SW 1271 (cell line): ENCODE results near the gene EIF5B.
"Not testable (repeated sequence)": the region's sequence is repeated elsewhere in the genome, so short reads cannot be mapped to it uniquely, and the experiment has no call there.

ENCODE experiments used
- DNase-seq, 2 experiments: peaks; one replicate each; lab custom pipeline; 2025; lab: John Stamatoyannopoulos, UW

The EIF5B gene, protein sequence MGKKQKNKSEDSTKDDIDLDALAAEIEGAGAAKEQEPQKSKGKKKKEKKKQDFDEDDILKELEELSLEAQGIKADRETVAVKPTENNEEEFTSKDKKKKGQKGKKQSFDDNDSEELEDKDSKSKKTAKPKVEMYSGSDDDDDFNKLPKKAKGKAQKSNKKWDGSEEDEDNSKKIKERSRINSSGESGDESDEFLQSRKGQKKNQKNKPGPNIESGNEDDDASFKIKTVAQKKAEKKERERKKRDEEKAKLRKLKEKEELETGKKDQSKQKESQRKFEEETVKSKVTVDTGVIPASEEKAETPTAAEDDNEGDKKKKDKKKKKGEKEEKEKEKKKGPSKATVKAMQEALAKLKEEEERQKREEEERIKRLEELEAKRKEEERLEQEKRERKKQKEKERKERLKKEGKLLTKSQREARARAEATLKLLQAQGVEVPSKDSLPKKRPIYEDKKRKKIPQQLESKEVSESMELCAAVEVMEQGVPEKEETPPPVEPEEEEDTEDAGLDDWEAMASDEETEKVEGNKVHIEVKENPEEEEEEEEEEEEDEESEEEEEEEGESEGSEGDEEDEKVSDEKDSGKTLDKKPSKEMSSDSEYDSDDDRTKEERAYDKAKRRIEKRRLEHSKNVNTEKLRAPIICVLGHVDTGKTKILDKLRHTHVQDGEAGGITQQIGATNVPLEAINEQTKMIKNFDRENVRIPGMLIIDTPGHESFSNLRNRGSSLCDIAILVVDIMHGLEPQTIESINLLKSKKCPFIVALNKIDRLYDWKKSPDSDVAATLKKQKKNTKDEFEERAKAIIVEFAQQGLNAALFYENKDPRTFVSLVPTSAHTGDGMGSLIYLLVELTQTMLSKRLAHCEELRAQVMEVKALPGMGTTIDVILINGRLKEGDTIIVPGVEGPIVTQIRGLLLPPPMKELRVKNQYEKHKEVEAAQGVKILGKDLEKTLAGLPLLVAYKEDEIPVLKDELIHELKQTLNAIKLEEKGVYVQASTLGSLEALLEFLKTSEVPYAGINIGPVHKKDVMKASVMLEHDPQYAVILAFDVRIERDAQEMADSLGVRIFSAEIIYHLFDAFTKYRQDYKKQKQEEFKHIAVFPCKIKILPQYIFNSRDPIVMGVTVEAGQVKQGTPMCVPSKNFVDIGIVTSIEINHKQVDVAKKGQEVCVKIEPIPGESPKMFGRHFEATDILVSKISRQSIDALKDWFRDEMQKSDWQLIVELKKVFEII

GRCh38 chr2:99337113-99338028 is at the start of gene EIF5B:
Gene EIF5B, plus strand, starts transcription at chr2:99337389. Its CDS starts 166 bp downstream, at chr2:99337555.
- peak; percentile 94 to 95 for DNase-seq

- no peak for DNase-seq
Measured at GRCh38 chr2:99297994-99298393, 39.2 kb upstream of the EIF5B start.

- no peak for DNase-seq
Measured at GRCh38 chr2:99299580-99299979, 37.6 kb upstream of the EIF5B start.

- DNase-seq = not testable (repeated sequence)
Measured at GRCh38 chr2:99301097-99301496, 36.1 kb upstream of the EIF5B start, which contains the start of gene LYG1. Gene LYG1, minus strand, starts transcription at chr2:99301197. Its CDS starts 5,527 bp downstream, at chr2:99295670.

- DNase-seq = no peak
Measured at GRCh38 chr2:99317161-99317872, 19.9 kb upstream of the EIF5B start.

DNA sequence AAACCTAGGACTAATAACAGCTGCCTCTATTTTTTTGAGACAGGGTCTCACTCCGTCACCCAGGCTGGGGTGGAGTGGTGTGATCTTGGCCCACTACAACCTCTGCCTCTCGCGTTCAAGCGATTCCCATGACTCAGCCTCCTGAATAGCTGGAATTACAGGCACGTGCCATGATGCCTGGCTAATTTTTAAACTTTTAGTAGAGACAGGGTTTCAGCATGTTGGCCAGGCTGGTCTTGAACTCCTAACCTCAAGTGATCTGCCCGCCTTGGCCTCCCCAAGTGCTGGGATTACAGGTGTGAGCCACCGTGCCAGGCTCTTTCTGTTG is 19.4 kb upstream of the EIF5B start:
- not testable (repeated sequence) for DNase-seq

DNA sequence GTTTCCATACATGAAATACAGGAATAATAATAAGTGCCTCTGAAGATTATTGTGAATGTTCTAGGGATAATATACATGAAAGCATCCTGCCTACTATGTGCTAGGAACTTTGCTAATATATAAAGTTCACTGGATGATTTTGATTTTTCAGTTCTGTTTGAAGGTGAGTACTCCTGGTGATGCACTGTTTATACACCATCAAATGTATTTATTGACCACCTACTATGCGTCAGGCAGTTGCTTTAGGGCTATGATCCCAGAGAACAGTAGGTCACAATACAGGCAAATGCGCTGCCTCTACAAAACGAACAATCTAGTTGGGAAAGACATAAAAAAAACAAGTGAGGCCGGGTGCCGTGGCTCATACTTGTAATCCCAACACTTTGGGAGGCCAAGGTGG is 11.8 kb upstream of the EIF5B start:
- no peak for DNase-seq

GRCh38 chr2:99335911-99336803 is 1.0 kb upstream of the EIF5B start, which contains the start of gene TXNDC9:
Gene TXNDC9, minus strand, starts transcription at chr2:99336333. Its CDS starts 3,123 bp downstream, at chr2:99333210.
- DNase-seq = peak; percentile 99

GRCh38 chr2:99336804-99337112 is 431 bp upstream of the EIF5B start:
- no peak for DNase-seq

GRCh38 chr2:99338029-99338585 is 918 bp downstream of the EIF5B start:
- DNase-seq = peak in 1 of 2 experiments; percentile 26

DNA sequence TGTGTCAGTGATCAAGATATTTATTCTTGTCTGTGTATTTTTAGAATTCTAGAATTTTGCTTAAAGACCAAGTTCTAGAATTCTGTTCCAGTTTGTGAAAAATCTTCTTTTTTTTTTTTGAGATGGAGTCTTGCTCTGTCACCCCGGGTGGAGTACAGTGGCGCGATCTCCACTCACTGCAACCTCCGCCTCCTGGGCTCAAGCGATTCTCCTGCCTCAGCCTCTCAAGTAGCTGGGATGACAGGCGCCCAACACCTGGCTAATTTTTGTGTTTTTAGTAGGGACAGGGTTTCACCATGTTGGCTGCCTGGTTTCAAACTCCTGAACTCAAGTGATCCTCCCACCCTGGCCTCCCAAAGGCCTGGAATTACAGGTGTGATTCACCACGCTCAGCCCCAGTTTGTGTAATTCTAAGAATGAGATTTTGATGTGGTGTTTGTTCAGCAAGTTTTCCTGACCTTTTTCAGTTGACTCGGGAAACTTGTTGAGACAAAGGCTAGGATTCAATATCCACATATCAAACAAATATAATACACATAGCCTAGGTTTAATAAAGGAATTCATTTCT is 3.6 kb downstream of the EIF5B start:
- DNase-seq = no peak

- DNase-seq = no peak
Measured at GRCh38 chr2:99342536-99342935, 5.3 kb downstream of the EIF5B start.

DNA sequence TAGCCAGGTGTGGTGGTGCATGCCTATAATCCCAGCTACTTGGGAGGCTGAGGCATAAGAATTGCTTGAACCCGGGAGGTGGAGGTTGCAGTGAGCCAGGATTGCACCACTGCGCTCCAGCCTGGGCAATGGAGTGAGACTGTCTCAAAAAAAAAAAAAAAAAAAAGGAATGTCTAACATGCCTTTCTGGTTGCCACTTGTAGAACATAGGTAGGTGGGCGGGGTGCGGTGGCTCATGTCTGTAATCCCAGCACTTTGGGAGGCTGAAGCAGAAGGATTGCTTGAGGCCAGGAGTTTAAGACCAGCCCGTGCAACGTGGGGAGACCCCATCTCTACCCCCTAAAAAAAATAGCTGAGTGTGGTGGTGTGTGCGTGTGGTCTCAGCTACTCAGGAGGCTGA is 8.3 kb downstream of the EIF5B start:
- DNase-seq = not testable (repeated sequence)

DNA sequence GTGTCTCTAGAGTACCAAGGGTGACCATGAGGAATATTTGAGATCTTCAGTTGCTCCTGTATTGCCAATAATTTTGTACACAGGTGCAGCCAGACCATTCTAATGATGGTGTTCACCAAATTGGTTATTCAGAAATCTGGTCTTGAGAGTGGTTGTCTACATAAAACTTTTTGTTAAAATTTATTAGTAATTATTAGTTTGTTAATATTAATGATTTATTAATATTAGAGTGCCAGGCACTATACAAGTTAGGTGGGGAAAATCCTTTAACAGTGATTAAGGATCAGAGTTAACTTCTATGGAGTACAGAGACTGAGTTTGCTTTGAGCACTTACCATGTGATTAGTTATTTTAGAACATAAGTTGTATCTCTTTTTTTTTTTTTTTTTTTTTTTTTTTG is 9.0 kb downstream of the EIF5B start:
- no peak for DNase-seq

DNA sequence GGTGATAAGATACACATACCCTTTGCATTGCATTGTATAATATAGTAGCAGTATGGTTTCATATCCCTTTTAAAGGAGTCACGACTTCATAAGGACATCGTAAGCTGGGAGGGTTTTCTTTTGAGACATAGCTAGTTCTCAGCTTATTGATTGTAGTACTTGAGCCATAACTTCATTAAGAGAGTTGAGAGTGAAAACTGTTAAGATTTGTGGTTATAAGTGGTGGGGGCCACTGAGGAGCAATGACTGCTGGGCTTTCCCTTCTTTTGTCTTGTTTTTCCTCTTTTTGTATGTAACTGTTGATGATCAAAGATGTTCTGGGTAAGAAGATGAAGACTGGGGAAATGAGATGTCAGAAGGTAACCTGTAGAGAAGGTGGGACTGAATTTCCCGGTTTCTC is 11.0 kb downstream of the EIF5B start:
- no peak for DNase-seq

DNA sequence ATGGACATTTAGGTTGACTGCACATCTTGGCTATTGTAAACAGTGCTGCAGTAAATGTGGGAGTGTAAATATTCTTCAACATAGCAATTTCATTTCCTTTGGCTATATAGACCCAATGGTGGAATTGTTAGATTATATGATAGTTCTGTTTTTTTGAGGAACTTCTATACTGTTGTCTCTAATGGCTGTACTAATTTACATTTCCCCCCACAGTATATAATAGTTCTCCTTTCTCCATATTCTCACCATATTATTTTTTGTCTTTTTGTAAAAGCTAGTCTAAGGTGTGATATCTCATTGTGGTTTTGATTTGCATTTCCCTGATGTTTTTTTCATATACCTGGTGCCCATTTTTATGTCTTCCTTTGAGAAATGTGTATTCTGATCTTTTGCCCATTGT is 13.0 kb downstream of the EIF5B start:
- no peak for DNase-seq

GRCh38 chr2:99354070-99354469 is 16.9 kb downstream of the EIF5B start:
- no peak for DNase-seq

DNA sequence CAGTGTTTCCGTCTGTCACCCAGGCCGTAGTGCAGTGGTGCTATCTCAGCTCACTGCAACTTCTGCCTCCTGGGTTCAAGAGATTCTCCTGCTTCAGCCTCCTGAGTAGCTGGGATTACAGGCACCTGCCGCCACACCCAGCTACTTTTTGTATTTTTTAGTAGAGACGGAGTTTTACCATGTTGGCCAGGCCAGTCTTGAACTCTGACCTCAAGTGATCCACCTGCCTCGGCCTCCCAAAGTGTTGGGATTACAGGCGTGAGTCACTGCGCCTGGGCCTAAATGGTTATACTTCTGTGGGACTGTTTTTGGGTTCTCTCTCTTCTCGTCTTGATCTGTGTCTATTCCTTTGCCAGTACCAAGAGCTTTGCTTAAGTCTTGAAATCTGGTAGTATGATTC is 17.6 kb downstream of the EIF5B start:
- DNase-seq = not testable (repeated sequence)

DNA sequence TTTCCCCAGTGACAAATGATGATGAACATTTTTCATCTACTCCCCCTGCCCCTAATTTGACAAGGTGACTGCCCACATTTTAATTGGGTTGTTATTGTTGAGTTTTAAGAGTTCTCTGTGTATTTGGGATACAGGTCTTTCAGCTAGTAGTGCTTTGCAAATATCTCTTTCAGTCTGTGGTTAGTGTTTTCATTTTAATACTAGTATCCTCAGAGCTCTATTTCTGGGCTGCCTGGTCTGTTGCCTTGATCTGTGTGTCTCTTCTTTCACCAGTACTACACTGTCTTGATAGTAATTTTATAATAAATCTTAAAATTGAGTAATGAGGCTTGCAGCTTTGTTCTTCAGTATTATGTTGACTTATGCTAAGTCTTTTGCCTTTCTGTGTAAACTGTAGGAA is 19.7 kb downstream of the EIF5B start:
- no peak for DNase-seq
